HG02623 (cell line): ENCODE measurements around the gene PSTPIP2.

Experiments
- ATAC-seq: cut with Tn5 transposase; IDR thresholded peaks from one replicate; pipeline ENCODE4 v1.9.1; 2021; ENCODE audit warnings: moderate library complexity; ENCODE audit not compliant: unreplicated experiment

Gene PSTPIP2

DNA sequence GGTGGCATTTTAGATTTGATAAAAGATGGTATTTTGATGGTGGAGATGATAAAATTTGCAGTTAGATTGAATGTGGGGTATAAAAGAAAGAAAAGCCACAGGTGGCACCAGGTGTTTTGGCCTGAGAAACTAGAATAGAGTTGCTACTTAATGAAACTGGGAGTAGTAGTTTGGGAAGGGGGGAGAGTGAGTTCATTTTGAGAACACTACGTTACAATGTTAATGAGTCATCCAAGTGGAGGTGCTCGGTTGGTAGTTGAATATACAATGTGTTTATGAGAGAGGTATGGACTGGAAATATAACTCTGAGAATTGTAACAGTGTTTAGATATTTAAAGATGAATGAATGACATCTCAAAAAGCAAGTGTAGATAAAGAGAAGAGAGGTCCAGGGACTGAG lies 131.3 kb downstream of the PSTPIP2 start:
- ATAC-seq = no peak

DNA sequence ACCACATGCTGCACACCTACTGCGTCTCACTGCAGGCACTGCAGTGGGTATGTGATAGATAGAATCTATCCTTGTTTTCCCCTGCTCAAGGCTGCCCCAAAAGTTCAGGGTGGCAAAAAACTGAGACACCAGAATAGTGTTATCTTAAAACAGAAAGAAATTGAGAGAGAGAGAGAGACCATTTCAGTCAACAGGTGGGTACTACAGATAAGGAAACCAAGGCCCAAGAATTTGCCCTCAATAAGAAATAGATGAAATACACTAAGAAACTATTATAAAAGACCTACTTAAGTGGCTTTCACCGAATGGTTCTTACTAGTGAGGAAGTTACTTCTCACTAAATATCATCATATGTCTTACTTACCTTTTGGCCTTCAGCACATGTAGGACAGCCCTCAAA lies 132.8 kb downstream of the PSTPIP2 start:
- no peak for ATAC-seq

- no peak for ATAC-seq
These were observed 133.5 kb downstream of the PSTPIP2 start for GRCh38 chr18:45938488-45938935.

DNA sequence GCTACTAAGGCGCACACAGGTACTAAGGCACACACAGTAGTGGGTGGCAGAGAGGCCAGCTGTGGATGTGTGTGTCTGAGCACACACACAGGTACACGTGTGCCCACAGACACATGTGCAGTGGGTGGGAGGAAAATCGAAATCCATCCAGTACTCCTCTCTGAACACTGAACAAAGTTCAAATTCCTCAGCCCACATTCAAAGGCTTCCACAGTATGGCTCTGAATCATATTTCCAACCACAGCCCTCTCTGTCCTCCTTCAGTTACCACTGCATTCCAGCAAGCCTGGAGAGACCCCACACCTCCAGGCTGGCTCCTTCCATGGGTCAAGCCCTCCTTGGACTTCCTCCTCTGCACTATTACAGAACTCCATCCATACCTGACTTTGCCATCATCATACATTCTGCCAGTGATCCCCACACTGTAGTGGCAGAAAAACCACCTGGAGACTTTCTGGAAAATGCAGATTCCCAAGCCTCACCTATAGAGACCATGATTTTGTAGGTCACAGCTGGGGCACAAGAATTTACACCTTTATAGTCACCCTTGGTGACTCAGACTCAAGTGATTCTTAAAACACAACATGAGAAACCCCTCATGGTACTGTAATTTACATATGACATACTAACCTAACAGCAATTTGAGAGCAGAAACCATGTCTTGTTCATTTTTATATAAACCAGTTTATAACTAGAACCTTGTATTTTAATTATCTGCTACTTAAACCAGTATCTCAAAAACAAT lies 136.3 kb downstream of the PSTPIP2 start:
- no peak for ATAC-seq
